HG03442 (cell line): Measurements from ENCODE around the gene SCN11A.

ENCODE experiments used
- ATAC-seq: cut with Tn5 transposase; IDR thresholded peaks from one replicate; pipeline ENCODE4 v1.9.1; 2021; ENCODE audit warnings: mild to moderate bottlenecking, moderate library complexity; ENCODE audit not compliant: unreplicated experiment

Gene SCN11A

GRCh38 chr3:39051649-39052561 is at the start of gene SCN11A, which contains the start of gene WDR48:
TSS of gene SCN11A (minus strand) at chr3:39051944. CDS start at chr3:38950362, 101,582 bp downstream.
TSS of gene WDR48 (plus strand) at chr3:39052016. CDS start at chr3:39052026, 10 bp downstream.
- peak; percentile 97 for ATAC-seq

GRCh38 chr3:39101022-39101689 is 49.4 kb upstream of the SCN11A start:
- peak; percentile 76 for ATAC-seq

GRCh38 chr3:39100500-39100886 is 48.7 kb upstream of the SCN11A start:
- no peak for ATAC-seq

GRCh38 chr3:39099738-39100499 is 48.2 kb upstream of the SCN11A start:
- ATAC-seq, result no peak

GRCh38 chr3:39099242-39099641 is 47.5 kb upstream of the SCN11A start:
- no peak for ATAC-seq

GRCh38 chr3:39098473-39099000 is 46.8 kb upstream of the SCN11A start:
- ATAC-seq, result no peak

- ATAC-seq, result no peak
These were observed 46.1 kb upstream of the SCN11A start for GRCh38 chr3:39097716-39098472.

- no peak for ATAC-seq
These were observed 45.0 kb upstream of the SCN11A start for GRCh38 chr3:39096775-39097174.

- no peak for ATAC-seq
These were observed 44.0 kb upstream of the SCN11A start for GRCh38 chr3:39095778-39096177.

- no peak for ATAC-seq
These were observed 43.3 kb upstream of the SCN11A start for GRCh38 chr3:39094851-39095677.

GRCh38 chr3:39090922-39091321 is 39.2 kb upstream of the SCN11A start:
- ATAC-seq, result no peak

- no peak for ATAC-seq
These were observed 37.1 kb upstream of the SCN11A start for GRCh38 chr3:39088889-39089288.

GRCh38 chr3:39088456-39088855 is 36.7 kb upstream of the SCN11A start:
- no peak for ATAC-seq

- no peak for ATAC-seq
These were observed 34.4 kb upstream of the SCN11A start for GRCh38 chr3:39086144-39086543.

- ATAC-seq, result no peak
These were observed 31.0 kb upstream of the SCN11A start for GRCh38 chr3:39082666-39083313.

- ATAC-seq, result no peak
These were observed 28.3 kb upstream of the SCN11A start for GRCh38 chr3:39080026-39080425.

- ATAC-seq, result no peak
These were observed 27.8 kb upstream of the SCN11A start for GRCh38 chr3:39079530-39079929.

- no peak for ATAC-seq
These were observed 24.2 kb upstream of the SCN11A start for GRCh38 chr3:39075910-39076309.

- ATAC-seq, result no peak
These were observed 16.8 kb upstream of the SCN11A start for GRCh38 chr3:39068556-39068955.
